Heart left ventricle (tissue), 16 donors: ENCODE results near the gene KIF26A. TPM values are rescaled to one million over a fixed set of nuclear protein-coding genes. Genes with fewer than 3 reads are reported as not detected.

Experiments
- ATAC-seq, 4 donors: fragments of 200-7000 bp; cut with Tn5 transposase; one replicate each; pipeline ENCODE4 v1.9.1; 2020 to 2022; ENCODE audit warnings: moderate library complexity in 4 of 4, mild to moderate bottlenecking in 3 of 4, moderate number of reproducible peaks in 1 of 4
- DNase-seq, 5 donors: peaks; one replicate each; pipeline ENCODE4 v3.0.0-alpha.2; 2020
- H3K27ac ChIP-seq, 12 donors: fragments of 200-600 bp; sonication (generic) in 4 of 12; one replicate each; pipeline versions ENCODE4 v1.5.0 to v1.8.0; 2016 to 2022; ENCODE audit warnings: mild to moderate bottlenecking in 2 of 12
- H3K27me3 ChIP-seq, 9 donors: fragments of 200-600 bp; sonication (generic) in 2 of 9; one replicate each; pipeline versions ENCODE4 v1.5.1 to v1.8.0; 2016 to 2022; ENCODE audit warnings: mild to moderate bottlenecking in 3 of 9
- H3K36me3 ChIP-seq, 9 donors: fragments of 200-600 bp; sonication (generic) in 2 of 9; one replicate each; pipeline versions ENCODE4 v1.5.0 to v1.8.0; 2018 to 2022; ENCODE audit warnings: mild to moderate bottlenecking in 2 of 9
- H3K4me1 ChIP-seq, 12 donors: fragments of 200-600 bp; sonication (generic) in 4 of 12; one replicate each; pipeline versions ENCODE4 v1.5.0 to v1.8.0; 2016 to 2022; ENCODE audit warnings: mild to moderate bottlenecking in 3 of 12
- H3K4me3 ChIP-seq, 12 donors: fragments of 200-600 bp; sonication (generic) in 4 of 12; one replicate each; pipeline versions ENCODE4 v1.5.0 to v1.8.0; 2017 to 2022; ENCODE audit warnings: mild to moderate bottlenecking in 9 of 12, moderate library complexity in 4 of 12
- H3K9me3 ChIP-seq, 12 donors: fragments of 200-600 bp; sonication (generic) in 4 of 12; one replicate each; pipeline versions ENCODE4 v1.5.0 to v1.8.0; 2016 to 2022; ENCODE audit warnings: mild to moderate bottlenecking in 1 of 12
- POLR2A ChIP-seq, 2 donors: fragments of 450-650 bp; IDR thresholded peaks; one replicate each; pipeline ENCODE4 v1.6.1; 2017; ENCODE audit warnings: antibody characterized with exemption in 2 of 2, mild to moderate bottlenecking in 2 of 2, moderate library complexity in 2 of 2
- WGBS, 4 donors: extraction: QIAGEN DNeasy Blood & Tissue Kit in 2 of 4; methylation state at CpG; one replicate each; pipeline versions ENCODE4 v1.1.5 to v1.1.7; 2013 to 2018; 5-methylcytosine and 5-hydroxymethylcytosine counted together
- intact Hi-C, 10 donors: fragments of 100-400 bp; cut with DNase I; formaldehyde crosslinking; loops; one replicate each; pipeline versions ENCODE4 v1.11.1 to v1.14.2; 2022
- polyA plus RNA-seq, 2 donors: library from polyadenylated mRNA; stranded (reverse); fragments of 200-250 nt; gene quantifications; one replicate each; pipeline ENCODE4 v1.2.3, GENCODE V29; 2013
- total RNA-seq, 9 donors: library from RNA; depleted of rRNA in 2 of 9; stranded (reverse); fragments of >200 nt in 2 of 9; fragmentation: NEBNext Ultra II Directional in 3 of 9; extraction: Animal tissue kit (Norgen Biotek cat#: 25700) in 3 of 9; gene quantifications; one replicate each; pipeline versions ENCODE4 v1.1.0 to v1.2.4, GENCODE V29; 2016 to 2023
- TF ChIP-seq, protein P1 (sequence below), 12 donors: fragments of 200-600 bp; sonication (generic) in 4 of 12; IDR thresholded peaks; one replicate each; pipeline versions ENCODE4 v1.5.0 to v1.8.0; 2018 to 2022; ENCODE audit warnings: antibody characterized with exemption in 12 of 12, mild to moderate bottlenecking in 5 of 12
- donor health status: ischemic (EF 13 %, LVEDD 7.1; RV severe dilation, severe dysfunction).
- donor health status: healthy with polysubstance abuse.
- donor health status: DM: no; HTN: yes; CAD: no.
- donor health status: DM: no; HTN: no; CAD: no.
- donor health status: ischemic (EF 25% LVEDD 6.9; RV normal size, moderate dysfunction).
- donor health status: ischemic (EF 25% LVEDD 5.7; RV mildly dilated, moderate dysfunction).
- donor health status: healthy.
- donor health status: DM: yes; HTN: yes; CAD: no.
- donor health status: ischemic (EF 35%, LVEDD 5.7; RV mildly dilated, moderate dysfunction).
- donor health status: nonischemic (EF 11% LVEDD 7.7; RV severe dilation, severe dysfunction).
- donor health status: DM: yes; HTN: yes; CAD: no.
- donor health status: PGD.
- donor health status: ischemic (EF 29% LVEDD 5.4; RV normal size, mild dysfunction).
- donor health status: nonischemic (EF 23%, LVEDD 6.1; RV moderate dilation, normal function).

Gene KIF26A
- total and polyA plus RNA-seq, 11 donors = 4.9 to 12.6 (median 7.8) TPM

DNA sequence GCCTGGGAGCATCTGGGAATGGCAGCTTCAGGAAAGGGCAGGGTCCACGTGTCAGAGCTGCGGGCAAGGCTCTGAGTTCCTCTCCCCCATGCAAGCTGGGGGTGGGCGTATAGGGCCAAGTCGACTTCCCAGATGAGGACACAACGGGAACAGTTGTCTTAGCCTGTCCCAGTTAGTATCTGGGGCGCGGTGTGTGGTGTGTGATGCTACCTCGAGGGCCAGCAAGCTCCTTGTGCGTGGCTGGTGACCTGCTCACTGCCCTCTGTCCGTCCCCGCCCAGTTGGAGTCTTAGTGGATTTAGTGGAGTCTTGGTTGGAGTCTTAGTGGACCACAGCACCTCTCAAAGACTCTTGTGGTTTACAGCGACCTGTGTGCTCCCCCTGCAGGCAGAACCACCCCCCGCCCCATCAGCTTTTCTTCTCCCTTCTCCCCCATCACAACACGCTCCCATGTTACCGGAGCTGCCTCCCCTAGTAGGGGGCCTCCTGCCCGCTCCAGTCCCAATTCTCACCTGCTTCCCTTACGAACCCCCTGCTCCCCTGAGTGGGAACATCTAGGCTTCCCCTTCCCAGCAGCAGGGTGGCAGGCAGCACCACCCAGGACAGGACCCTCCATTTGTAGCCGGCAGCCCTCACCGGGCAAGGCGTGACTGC is 44.2 kb upstream of the KIF26A start:
- intact Hi-C loops = loop anchor here in 2 of 10 donors (5.0 kb wide), 3 partner anchors 38 to 548 kb away; no protein-coding TSS in a partner anchor
- peak in 1 of 5 donors; percentile 18 for DNase-seq

DNA sequence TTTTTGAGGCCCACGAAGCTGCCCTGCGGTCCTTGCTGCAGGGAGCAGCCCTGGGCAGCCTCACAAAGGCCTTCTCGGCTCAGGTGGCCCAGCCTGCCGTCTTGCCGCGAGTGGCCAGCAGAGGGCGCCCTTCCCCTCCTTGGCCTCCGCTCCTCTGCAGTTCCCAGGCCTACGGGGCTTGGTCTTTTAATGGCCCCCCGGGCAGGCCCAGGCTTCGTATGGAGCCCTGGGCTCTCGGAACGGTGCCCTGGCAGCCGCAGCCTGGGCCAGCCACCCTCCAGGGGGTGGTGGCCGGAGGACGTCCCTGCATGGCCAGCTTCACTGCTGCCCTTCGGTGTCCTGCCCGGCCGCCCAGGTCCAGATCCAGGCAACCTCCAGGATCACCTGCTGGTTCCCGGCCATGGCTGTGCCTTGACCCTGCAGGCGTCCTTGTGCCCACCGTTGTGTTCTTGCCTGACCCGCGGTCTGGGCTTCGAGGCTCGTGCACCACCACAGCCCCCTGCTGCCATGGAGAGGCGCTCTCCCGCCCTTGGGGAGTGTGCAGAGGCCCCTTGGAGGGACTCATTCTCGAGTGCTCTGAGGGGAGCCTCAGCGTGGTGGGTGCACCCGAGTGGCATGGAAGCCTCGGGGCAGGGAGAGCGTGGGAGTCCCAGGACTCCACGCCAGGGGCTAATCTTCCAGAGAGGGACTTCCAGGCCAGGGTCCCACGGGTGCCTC is 43.5 kb upstream of the KIF26A start:
- peak in 3 of 5 donors; percentile 38 to 74 (median 56) for DNase-seq
- peak; percentile 27 to 62 (median 59) for ATAC-seq
- 31 to 57% (median 47%) methylated on average over 20 to 35 of the region's 35 CpGs for WGBS, 4 donors

More for the DNA sequence above, 44.2 kb upstream of the KIF26A start:
- H3K4me3 ChIP-seq = no peak overlapping the region
- peaks cover 0 to 6% (median 0%) of the 10 kb centered on the region in 12 donors for H3K4me1 ChIP-seq
- peaks cover 0 to 5% (median 0%) of the 10 kb centered on the region in 12 donors for H3K9me3 ChIP-seq
- H3K36me3 ChIP-seq = no peaks in the 10 kb centered on the region
- TF ChIP-seq POLR2A (IDR thresholded peaks at IDR 0.05) = no peak
- TF ChIP-seq, protein P1, sequence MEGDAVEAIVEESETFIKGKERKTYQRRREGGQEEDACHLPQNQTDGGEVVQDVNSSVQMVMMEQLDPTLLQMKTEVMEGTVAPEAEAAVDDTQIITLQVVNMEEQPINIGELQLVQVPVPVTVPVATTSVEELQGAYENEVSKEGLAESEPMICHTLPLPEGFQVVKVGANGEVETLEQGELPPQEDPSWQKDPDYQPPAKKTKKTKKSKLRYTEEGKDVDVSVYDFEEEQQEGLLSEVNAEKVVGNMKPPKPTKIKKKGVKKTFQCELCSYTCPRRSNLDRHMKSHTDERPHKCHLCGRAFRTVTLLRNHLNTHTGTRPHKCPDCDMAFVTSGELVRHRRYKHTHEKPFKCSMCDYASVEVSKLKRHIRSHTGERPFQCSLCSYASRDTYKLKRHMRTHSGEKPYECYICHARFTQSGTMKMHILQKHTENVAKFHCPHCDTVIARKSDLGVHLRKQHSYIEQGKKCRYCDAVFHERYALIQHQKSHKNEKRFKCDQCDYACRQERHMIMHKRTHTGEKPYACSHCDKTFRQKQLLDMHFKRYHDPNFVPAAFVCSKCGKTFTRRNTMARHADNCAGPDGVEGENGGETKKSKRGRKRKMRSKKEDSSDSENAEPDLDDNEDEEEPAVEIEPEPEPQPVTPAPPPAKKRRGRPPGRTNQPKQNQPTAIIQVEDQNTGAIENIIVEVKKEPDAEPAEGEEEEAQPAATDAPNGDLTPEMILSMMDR (IDR thresholded peaks at IDR 0.05) = no peak
- no peak overlapping the region for H3K27ac ChIP-seq
- WGBS, 4 donors = 56 to 68% (median 63%) methylated on average over 19 to 20 of the region's 20 CpGs
- peaks cover 0 to 16% (median 0%) of the 10 kb centered on the region in 9 donors for H3K27me3 ChIP-seq
- ATAC-seq = no peak

DNA sequence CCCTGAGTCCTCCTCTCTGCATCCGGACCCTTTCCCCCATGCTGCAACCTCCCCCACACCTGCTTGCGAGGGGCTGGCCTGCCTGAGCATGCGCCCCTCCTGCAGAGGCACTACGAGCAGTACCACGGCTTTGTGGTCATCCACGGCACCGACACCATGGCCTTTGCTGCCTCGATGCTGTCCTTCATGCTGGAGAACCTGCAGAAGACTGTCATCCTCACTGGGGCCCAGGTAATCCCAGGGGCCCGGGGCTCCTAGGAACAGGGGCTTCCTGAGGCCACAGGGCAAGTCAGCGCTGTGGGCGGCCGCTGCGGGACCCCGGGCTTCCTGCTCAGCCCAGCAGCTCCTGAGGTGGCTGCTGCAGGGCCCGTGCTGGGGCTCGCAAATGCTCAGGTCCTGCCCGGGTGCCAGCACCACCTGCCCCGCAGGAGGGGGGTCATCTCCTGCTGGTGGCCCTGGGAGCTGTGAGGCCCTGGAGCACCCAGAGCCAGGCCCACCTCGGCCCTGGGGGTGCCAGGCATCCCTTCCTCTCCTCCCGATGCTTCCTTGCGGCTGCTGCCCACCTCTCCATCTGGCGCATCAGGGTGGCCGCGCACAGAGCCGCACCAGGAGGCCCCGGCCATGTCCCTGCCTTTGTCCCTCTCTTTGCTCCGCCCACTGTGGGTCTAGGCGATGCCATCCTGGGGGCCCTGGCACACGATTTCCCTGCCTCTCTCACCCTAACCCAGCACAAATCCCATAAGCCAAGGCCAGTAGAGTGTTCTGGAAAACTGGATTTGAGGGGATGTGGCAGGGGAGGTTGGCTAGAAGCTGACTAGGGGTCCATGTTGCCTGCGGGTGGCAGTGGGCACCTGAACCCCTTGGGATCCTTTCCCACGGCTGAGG is 42.7 kb upstream of the KIF26A start:
- Histone ChIP-seq H3K36me3 (no peaks in the 10 kb centered on the region), H3K9me3 (no peaks in the 10 kb centered on the region), H3K27me3 (peaks cover 0 to 16% (median 0%) of the 10 kb centered on the region in 9 donors), H3K4me1 (peaks cover 0 to 6% (median 0%) of the 10 kb centered on the region in 12 donors), H3K4me3 (no peak overlapping the region), H3K27ac (no peak overlapping the region)
- DNase-seq = peak in 3 of 5 donors; percentile 17 to 42 (median 21)
- intact Hi-C loops = no loop called here
- 81 to 91% (median 86%) methylated on average over 20 to 31 of the region's 31 CpGs for WGBS, 4 donors
- ATAC-seq = no peak
- TF ChIP-seq, protein P1 (IDR thresholded peaks at IDR 0.05) = no peak
- TF ChIP-seq POLR2A (IDR thresholded peaks at IDR 0.05) = no peak

More for the DNA sequence above, 43.5 kb upstream of the KIF26A start:
- Histone ChIP-seq H3K4me1 (peaks cover 0 to 6% (median 0%) of the 10 kb centered on the region in 12 donors), H3K9me3 (peaks cover 0 to 5% (median 0%) of the 10 kb centered on the region in 12 donors), H3K4me3 (no peak overlapping the region), H3K27me3 (peaks cover 0 to 16% (median 0%) of the 10 kb centered on the region in 9 donors), H3K36me3 (no peaks in the 10 kb centered on the region), H3K27ac (no peak overlapping the region)
- intact Hi-C loops = loop anchor here in 2 of 10 donors (5.0 kb wide), 3 partner anchors 37 to 547 kb away; no protein-coding TSS in a partner anchor
- TF ChIP-seq POLR2A (IDR thresholded peaks at IDR 0.05) = no peak
- TF ChIP-seq, protein P1 (IDR thresholded peaks at IDR 0.05) = peak; percentile 77 to 96 (median 85)
